ENCODE data around the gene SOX6.

- TF ChIP-seq, protein P1, sequence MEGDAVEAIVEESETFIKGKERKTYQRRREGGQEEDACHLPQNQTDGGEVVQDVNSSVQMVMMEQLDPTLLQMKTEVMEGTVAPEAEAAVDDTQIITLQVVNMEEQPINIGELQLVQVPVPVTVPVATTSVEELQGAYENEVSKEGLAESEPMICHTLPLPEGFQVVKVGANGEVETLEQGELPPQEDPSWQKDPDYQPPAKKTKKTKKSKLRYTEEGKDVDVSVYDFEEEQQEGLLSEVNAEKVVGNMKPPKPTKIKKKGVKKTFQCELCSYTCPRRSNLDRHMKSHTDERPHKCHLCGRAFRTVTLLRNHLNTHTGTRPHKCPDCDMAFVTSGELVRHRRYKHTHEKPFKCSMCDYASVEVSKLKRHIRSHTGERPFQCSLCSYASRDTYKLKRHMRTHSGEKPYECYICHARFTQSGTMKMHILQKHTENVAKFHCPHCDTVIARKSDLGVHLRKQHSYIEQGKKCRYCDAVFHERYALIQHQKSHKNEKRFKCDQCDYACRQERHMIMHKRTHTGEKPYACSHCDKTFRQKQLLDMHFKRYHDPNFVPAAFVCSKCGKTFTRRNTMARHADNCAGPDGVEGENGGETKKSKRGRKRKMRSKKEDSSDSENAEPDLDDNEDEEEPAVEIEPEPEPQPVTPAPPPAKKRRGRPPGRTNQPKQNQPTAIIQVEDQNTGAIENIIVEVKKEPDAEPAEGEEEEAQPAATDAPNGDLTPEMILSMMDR (conservative IDR thresholded peaks at IDR 0.05 in 1 of 2, IDR thresholded peaks at IDR 0.05 in 1 of 2; ENCODE audit: low read depth in 1 of 2, low read length in 2 of 2) = no peak
- no peak for TF ChIP-seq EZH2 (IDR thresholded peaks at IDR 0.05; ENCODE audit: low read length, missing control alignments)
These were observed 176.7 kb downstream of the SOX6 start for GRCh38 chr11:16179676-16180075.

Measured in fibroblast of lung (primary cell).